Activated CD4-positive, alpha-beta T cell treated with anti-CD3 and anti-CD28 coated beads for 4 hours (primary cell): ENCODE data around the gene GIMAP1.

ENCODE experiments used
- DNase-seq, 2 donors: peaks; one replicate each; pipeline ENCODE4 v3.0.0-alpha.2; 2020

GIMAP1 gene

GRCh38 chr7:150722431-150722931 is 6.1 kb downstream of the GIMAP1 start:
- no peak for DNase-seq

- no peak for DNase-seq
These were observed 7.1 kb downstream of the GIMAP1 start for GRCh38 chr7:150723467-150723866.

GRCh38 chr7:150727381-150727780 is 11.0 kb downstream of the GIMAP1 start:
- no peak for DNase-seq

GRCh38 chr7:150728011-150728410 is 11.6 kb downstream of the GIMAP1 start:
- no peak for DNase-seq

- no peak for DNase-seq
These were observed 12.2 kb downstream of the GIMAP1 start for GRCh38 chr7:150728609-150729008.

- DNase-seq, result no peak
These were observed 15.5 kb downstream of the GIMAP1 start for GRCh38 chr7:150731916-150732315.

- DNase-seq, result no peak
These were observed 16.5 kb downstream of the GIMAP1 start for GRCh38 chr7:150732786-150733481.

- no peak for DNase-seq
These were observed 17.2 kb downstream of the GIMAP1 start for GRCh38 chr7:150733482-150734095.

GRCh38 chr7:150734254-150734653 is 17.8 kb downstream of the GIMAP1 start:
- no peak for DNase-seq

GRCh38 chr7:150735596-150736358 is 19.4 kb downstream of the GIMAP1 start:
- DNase-seq, result no peak

GRCh38 chr7:150736864-150737263 is 20.5 kb downstream of the GIMAP1 start:
- no peak for DNase-seq

- DNase-seq, result peak; percentile 57
These were observed 21.0 kb downstream of the GIMAP1 start, which contains the start of gene GIMAP5 for GRCh38 chr7:150737265-150738055. TSS of gene GIMAP5 (plus strand) at chr7:150737418. CDS start at chr7:150740885, 3,467 bp downstream.

GRCh38 chr7:150738092-150738491 is 21.7 kb downstream of the GIMAP1 start:
- DNase-seq, result no peak

- no peak for DNase-seq
These were observed 22.2 kb downstream of the GIMAP1 start for GRCh38 chr7:150738591-150739001.

- no peak for DNase-seq
These were observed 22.6 kb downstream of the GIMAP1 start for GRCh38 chr7:150739033-150739432.

GRCh38 chr7:150740053-150740452 is 23.6 kb downstream of the GIMAP1 start:
- DNase-seq, result no peak

- peak in 1 of 2 donors; percentile 35 for DNase-seq
These were observed 26.0 kb downstream of the GIMAP1 start for GRCh38 chr7:150742286-150742968.

- DNase-seq, result no peak
These were observed 27.7 kb downstream of the GIMAP1 start for GRCh38 chr7:150744041-150744656.

GRCh38 chr7:150745086-150745485 is 28.7 kb downstream of the GIMAP1 start:
- DNase-seq, result no peak

GRCh38 chr7:150745876-150746275 is 29.5 kb downstream of the GIMAP1 start:
- DNase-seq, result no peak

- DNase-seq, result no peak
These were observed 30.5 kb downstream of the GIMAP1 start for GRCh38 chr7:150746921-150747320.

- DNase-seq, result no peak
These were observed 32.0 kb downstream of the GIMAP1 start for GRCh38 chr7:150748376-150748775.
